Upper lobe of left lung (tissue), 4 donors: ENCODE results near the gene FLOT2.

Experiments
- EP300 ChIP-seq, 4 donors: sonication (generic); formaldehyde crosslinking; IDR thresholded peaks; one replicate each; pipeline ENCODE4 v1.5.1; 2017; ENCODE audit warnings: antibody characterized with exemption in 4 of 4, control low read depth in 2 of 4
- POLR2AphosphoS5 ChIP-seq, 2 donors: sonication (generic); formaldehyde crosslinking; IDR thresholded peaks; one replicate each; pipeline ENCODE4 v1.5.1; 2017; ENCODE audit warnings: antibody characterized with exemption in 2 of 2

- TF ChIP-seq EP300 (IDR thresholded peaks at IDR 0.05) (no peak), POLR2AphosphoS5 (IDR thresholded peaks at IDR 0.05) (no peak)
These were observed 13.0 kb upstream of the FLOT2 start for GRCh38 chr17:28910534-28910933.
